ENCODE measurements around the gene AMPD3. TPM values are rescaled to one million over a fixed set of nuclear protein-coding genes. Genes with fewer than 3 reads are reported as not detected.

The AMPD3 gene
- total RNA-seq, 1 donor from 2014 or later = 24.7 TPM

DNA sequence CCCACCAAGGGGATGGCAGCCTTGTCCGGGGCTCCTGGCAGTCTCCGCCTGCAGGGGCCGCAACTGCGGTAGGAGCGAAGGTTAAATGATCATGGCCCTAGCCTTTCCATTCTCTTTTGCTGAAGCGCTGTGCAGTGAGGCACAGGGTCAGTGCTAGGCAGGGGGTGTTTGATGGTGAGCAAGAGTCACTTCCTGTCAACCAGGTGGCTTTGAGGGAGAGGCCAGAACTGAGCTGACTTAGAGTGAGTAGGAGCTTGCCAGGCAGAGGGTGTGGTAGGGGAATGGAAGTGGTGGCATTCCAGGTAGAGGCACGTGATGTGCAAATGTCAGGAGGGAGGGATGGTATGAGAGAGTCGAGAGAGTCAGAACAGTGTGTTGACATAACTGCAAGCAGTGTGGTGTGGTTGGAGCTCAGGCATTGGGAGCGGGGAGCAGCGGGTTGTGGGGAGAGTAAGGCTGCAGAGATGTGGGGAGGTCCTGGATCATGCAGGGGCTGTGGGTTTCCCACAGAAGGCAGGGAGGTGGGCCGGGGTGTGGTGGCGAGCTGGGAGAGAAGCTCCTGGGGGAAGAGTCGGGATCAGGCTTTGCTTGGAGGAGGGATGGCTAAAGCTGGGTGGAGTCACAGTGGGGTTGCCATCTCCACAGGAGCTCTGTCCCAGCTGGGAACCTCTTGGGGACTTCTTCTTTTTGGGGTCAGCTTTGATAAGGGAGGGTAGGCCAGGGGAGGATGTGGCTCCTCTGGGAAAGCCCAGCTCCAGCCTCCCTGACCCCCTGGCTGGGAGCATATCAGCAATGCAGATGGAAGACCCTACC is 33.3 kb downstream of the AMPD3 start:
- peak; percentile 71 for DNase-seq (ENCODE audit: low spot score)

- peak; percentile 81 for DNase-seq (ENCODE audit: low spot score)
Measured at GRCh38 chr11:10488934-10489691, 34.0 kb downstream of the AMPD3 start.

- peak; percentile 29 for DNase-seq (ENCODE audit: low spot score)
Measured at GRCh38 chr11:10490032-10490397, 35.0 kb downstream of the AMPD3 start.

DNA sequence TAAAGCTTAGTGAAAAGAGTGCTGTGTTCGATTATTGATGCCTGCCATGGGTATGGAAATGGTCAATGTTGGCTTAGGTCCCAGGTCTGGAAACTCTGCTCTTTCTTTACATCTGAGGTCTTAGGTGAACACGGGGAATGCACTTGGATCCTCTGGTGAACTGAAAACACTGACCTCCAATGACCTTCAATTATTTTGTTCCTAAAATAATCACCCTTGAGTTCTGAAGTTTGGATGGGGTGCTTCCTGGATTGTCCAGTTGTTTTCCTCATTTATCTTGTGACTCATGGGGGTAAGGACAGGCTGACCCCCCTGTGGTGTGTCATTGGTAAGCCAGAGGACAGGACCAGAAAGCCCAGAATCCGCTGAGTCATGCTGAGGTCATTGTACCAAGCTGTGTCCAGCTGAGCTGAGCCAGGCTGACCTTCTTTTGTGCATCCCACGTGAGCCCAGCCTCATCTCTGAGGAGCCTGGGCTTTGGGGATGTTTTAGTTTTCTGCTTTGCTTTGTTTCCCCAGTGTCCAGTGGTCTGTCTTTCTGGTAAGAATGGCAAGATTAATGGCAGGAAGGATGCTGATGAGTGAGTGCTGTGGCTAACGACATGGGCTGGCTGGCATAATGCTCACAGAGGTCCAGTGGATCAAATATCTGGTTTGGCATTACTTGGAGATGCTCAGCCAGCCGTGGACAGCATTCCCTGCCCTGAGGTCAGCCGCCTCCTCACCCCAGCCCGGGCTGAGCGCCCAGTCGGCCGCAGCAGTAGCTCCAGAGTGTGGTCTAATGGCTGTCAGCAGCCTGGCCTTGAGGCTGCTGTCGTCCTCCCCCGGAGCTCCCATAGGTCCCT is 35.6 kb downstream of the AMPD3 start:
- peak; percentile 79 for DNase-seq (ENCODE audit: low spot score)

DNA sequence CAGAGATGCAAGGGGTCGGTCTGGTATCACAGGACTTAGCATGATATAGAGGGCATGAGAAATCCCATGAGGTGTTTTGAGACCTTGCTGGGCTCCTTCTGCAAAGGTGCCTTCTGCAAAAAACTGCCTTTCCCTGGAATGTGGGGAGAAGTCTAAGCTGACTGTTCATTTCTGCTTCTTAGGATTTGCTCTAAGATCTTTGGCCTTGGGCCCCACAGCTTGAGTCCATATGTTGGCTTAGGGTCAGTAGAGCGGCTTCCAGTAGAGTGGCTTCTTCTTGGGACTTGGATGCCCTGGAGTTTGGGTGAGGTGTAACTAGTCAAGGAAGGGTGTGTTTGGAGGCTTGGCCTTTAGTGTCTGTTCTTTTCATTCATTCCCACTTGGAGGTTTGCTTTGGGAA is 37.0 kb downstream of the AMPD3 start:
- DNase-seq (ENCODE audit: low spot score) = no peak

DNA sequence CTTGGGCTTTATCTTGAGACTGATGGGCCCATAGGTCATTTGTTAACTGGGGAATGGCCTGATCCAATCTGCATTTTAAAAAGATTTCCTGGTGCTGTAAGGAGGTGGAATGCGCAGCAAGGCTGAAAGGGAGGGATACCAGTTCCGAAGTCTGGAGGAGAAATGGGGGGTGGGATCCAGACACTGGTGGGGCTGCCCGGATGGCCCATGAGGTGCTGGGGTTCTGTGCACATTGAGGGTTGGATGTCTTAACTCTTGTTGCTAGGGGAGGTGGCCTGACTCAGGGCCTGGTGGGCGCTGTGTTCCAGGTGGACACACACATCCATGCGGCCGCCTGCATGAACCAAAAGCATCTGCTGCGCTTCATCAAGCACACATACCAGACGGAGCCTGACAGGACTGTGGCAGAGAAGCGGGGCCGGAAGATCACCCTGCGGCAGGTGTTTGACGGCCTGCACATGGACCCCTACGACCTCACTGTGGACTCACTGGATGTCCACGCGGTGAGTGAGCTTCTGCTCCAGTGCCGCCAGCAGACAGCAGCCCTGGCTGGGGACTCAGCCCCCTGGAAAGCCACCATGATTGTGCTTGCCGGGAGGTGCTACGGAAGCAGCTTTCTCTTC is 38.1 kb downstream of the AMPD3 start:
- DNase-seq (ENCODE audit: low spot score) = no peak

DNA sequence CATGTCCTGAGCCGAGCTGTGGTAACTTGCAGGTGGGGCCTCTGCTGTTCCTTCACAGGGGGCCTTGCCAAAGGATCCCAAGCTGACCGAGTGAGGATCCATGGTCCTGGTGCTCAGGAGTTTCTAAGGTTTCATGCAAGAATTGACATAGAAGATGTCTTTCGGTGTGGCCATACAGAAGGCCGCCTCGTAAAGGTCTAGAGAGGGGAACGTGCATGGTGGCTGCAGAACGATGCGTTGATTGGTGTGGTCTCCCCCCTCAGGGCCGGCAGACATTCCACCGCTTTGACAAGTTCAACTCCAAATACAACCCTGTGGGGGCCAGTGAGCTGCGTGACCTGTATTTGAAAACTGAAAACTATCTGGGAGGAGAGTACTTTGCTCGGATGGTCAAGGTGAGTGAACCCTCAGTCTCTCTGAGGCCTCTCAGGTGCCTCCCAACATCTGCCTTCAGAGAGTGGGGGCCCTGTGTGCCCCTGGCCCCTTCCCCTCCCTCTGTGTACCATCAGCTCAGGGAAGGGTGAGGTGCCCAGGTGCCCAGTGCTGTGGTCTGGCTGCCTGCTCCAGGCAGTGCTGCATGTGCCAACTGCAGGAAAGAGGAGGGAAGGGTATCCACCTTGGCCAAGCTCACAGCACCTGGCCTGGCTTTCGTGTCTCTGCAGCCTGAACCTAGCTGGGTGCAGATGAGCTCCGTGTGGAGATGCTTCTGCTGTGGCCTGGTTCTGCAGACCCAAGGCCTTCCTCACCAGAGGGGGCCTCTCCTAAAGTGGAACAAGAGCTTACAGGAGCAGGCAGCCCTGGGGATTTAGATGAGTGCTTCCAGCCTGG is 39.8 kb downstream of the AMPD3 start:
- DNase-seq (ENCODE audit: low spot score) = peak; percentile 40

DNA sequence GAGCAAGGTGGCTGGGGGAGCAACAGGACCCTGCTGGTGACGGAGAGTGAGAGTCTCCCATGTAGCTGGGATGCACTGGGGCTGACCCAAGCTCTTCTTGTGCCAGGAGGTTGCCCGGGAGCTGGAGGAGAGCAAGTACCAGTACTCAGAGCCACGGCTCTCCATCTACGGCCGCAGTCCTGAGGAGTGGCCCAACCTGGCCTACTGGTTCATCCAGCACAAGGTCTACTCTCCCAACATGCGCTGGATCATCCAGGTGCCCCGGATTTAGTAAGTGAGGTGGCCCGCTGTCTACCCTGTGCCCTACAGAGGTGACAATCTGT is 40.4 kb downstream of the AMPD3 start:
- peak; percentile 40 for DNase-seq (ENCODE audit: low spot score)

DNA sequence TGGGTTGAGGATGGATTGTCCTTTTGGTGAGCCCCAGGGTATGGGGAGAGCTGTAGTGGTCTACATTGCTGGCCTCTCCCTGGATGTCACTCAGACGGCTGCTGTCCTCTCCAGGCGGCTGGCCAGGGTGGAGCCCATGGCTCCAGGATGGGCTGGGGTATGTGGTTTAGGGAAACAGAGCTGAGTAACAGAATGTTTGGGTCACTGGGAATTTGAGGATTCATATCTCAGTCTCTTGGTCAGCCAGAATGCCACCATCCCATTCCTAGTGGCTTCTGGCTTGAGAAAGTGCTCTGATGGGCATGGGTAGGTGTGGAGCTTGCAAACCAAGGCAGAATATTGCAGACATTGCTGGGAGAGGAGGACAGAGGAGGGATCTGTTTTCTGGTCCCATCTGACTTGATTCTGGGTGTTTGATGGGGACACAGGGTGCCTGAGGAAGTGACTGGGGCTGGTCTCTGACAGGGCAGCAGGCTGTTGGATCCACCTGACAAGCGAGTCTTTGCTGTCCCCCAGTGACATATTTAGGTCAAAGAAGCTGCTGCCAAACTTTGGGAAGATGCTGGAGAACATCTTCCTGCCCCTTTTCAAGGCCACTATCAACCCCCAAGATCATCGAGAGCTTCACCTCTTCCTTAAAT is 41.4 kb downstream of the AMPD3 start:
- no peak for DNase-seq (ENCODE audit: low spot score)

DNA sequence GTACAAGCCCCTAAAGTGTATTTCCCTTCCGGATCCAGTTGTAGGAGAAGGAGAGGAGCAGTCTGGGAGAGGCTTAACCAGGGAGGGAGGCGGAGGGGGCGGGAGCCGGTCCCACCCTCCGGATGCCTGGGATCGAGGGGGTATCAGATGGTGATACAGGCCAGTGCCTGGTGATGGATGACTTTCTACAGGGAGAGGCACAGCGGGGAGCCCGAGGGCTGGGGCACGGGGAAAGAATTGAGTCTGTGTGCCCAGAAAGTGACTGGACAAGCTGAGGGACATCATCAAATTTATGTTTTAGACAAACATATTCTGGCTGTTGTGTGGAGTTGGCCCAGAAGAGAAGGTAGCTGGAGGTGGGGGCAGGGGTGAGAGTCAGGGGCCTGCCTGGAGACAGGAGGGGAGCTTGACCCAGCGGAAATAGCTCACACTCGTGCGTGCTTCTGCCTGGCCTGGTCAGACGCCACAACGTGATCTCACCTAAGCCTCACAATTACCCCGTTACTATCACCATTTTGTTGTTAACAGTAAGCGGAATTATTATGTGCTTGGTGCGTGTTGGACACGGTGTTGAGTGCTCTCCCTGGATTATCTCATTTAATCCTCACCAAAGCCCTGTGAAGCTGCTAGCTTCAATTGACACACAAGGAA is 42.4 kb downstream of the AMPD3 start:
- DNase-seq (ENCODE audit: low spot score) = peak; percentile 32

GRCh38 chr11:10498022-10498400 is 42.9 kb downstream of the AMPD3 start:
- DNase-seq (ENCODE audit: low spot score) = peak; percentile 34

DNA sequence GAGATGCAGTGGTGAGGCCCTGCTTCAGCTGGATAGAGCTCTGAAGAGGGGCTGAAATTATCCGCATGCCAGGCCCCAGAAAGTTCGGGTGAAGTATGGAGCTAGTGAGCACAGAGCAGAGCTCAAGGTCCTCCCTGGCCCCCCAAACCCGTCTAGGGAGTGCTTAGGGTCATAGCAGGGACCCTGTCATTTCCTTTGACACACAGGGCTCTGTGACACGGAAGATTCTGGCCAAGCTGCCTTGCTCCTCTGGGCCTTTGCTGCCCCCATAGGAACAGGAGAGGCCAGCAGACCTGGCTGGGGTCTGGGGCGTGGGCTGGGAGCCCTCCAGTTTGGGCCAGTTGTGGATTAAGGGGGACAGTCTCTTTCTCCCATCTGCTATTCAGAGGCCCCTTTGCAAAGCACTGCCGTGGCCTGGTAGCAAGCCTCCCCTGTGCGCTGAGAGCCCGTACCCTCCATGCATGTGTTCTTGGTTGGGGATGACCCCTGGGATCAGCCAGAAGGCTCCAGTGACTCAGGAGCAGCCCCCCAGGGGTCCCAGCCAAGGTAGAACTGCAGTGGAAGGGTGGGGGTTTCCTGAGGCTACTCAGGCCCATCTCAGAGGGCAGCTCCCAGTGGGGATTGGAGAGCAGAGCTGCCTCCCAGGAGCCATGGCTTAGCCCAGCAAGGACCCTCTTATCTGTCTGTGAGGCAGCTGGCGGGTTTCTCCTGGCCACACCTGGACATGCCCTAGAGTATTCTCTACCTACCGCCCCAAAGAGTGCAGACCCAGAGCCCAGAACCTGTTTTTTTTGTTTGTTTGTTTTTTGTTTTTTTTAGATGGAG is 43.6 kb downstream of the AMPD3 start:
- DNase-seq (ENCODE audit: low spot score) = peak; percentile 40

- peak; percentile 35 for DNase-seq (ENCODE audit: low spot score)
Measured at GRCh38 chr11:10499452-10499851, 44.4 kb downstream of the AMPD3 start.

GRCh38 chr11:10499874-10500601 is 45.0 kb downstream of the AMPD3 start:
- DNase-seq (ENCODE audit: low spot score) = no peak

DNA sequence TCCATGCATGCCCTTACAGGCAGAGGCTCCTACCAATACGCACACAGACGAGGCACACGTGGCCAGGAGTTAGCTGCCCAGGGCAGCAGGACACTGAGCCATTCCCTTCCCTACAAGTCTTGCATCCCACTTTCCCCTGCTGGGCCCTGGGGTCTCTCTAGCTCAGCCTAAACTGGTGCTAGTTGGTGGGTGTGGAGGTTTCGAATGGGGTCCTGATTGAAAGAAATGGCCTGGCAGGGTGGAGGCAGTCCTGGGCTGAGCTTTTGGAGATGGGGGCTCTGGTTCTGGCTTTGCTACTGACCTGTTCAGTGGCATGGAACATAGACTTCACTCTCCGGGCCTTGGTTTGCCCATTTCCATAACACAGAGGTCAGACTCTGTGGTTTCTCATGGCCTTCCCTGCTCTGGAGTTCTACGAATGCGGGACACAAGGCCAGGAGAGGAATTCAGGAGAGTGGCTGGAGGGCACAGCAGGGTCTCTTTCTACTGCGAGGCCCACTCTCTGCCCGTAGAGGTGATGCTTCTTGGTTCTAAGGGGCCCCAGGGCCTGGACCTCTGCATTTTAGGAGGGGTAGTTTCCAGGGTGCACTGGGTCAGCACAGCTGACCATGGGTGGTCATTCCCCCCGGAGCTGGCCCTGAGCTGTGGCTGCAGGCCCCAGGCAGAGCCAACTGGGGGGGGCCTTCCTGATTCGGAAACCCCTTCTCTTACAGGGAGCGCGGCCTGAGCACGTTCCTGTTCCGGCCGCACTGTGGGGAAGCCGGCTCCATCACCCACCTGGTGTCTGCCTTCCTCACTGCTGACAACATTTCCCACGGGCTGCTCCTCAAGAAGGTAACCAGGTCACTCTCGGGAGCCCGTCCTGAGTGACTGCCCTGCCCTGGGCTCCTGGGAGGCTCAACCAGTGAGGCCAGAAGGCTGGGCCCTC is 46.0 kb downstream of the AMPD3 start:
- DNase-seq (ENCODE audit: low spot score) = peak; percentile 34

DNA sequence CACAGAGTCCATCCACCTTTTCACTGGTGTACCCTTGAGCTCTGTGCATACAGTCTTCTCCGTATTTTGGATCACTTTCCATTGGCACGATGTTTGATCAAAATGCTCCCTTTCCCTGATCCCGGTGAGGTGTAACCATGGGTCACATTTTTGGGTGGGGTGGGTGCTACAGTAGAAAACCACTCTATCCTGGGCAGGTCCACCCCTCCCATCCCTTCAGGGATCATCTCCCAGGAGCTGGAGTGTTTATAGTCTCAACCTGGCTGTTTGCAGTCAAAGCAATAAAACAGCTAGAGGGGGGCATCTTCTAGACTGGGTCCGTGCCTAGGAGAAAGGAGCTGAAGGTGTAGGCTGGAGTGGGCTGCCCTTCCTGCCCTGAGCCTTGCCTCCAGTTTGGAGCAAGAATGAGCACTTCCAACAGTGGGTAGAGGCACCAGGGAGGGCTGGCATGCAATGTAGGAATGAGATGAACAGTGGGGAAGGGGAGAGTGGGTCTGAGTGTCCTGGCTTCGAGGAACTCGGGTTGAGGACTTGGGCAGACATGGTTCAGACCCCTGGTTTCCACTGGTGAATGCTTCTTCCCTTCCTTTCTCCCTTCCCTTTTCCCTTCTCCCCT is 47.1 kb downstream of the AMPD3 start:
- no peak for DNase-seq (ENCODE audit: low spot score)

DNA sequence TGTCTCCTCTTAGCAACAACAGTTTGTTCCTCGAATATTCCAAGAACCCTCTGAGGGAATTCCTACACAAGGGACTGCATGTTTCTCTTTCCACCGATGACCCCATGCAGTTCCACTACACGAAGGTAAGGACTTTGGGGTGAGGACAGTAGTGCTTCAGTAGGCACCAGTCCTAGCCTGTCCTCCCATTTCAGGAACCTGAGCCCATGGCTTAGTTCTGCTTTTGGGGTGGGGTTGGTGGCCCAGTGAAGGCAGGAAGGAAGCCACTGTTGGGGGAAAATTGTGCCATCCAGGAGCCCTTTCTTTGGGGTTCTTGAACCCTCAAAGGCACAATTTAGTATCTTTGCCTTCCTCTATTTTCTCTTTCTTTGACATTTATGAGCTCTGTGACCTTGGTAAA is 47.7 kb downstream of the AMPD3 start:
- DNase-seq (ENCODE audit: low spot score) = no peak
